Activated CD4-positive, alpha-beta T cell treated with anti-CD3 and anti-CD28 coated beads, Interleukin-2, amount 50 U/mL, for 4 hours (primary cell): ENCODE measurements around the gene RBMS3.

Experiments used
- DNase-seq, 2 experiments: peaks; one replicate each; pipeline ENCODE4 v3.0.0-alpha.2; 2020

Gene RBMS3

GRCh38 chr3:29852767-29853166, 571.9 kb downstream of the RBMS3 start:
- DNase-seq, result no peak

GRCh38 chr3:29853841-29854397, 573.0 kb downstream of the RBMS3 start:
- DNase-seq, result no peak

DNA sequence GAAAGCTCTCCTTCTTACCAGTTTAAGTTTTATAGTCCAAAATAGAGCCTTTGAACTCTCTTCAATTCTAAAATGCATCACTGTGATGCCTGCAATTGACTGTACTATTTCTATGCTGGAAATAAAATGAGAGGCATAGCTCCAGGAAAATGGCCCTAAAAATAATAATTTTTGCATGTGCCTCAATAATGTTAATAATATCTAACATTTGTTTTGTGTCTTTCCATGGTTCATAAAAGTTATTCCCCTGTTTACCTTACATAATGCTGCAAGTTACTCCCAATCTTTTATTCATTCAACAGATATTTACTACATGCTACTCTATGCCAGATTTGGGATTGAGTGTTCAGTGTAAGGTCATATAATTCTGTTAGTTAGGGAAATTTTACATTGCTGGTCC, 574.0 kb downstream of the RBMS3 start:
- no peak for DNase-seq

- DNase-seq, result no peak
Measured at GRCh38 chr3:29859726-29860270, 578.9 kb downstream of the RBMS3 start.

DNA sequence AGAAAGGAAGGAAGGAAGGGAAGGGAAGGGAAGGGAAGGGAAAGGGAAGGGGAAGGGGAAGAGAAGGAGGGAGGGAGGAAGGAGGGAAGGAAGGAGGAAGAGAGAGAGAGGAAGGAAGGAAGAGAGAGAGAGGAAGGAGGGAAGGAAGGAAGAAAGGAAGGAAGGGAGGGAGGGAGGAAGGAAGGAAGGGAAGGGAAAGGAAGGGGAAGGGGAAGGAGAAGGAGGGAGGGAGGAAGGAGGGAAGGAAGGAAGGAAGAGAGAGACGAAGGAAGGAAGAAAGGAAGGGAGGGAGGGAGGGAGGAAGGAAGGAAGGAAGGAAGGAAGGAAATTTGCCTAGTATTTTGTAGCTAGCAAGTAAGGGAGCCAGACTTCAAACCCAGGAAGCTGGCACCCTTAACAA, 583.9 kb downstream of the RBMS3 start:
- DNase-seq, result no peak

- no peak for DNase-seq
Measured at GRCh38 chr3:29868543-29869101, 587.8 kb downstream of the RBMS3 start.

DNA sequence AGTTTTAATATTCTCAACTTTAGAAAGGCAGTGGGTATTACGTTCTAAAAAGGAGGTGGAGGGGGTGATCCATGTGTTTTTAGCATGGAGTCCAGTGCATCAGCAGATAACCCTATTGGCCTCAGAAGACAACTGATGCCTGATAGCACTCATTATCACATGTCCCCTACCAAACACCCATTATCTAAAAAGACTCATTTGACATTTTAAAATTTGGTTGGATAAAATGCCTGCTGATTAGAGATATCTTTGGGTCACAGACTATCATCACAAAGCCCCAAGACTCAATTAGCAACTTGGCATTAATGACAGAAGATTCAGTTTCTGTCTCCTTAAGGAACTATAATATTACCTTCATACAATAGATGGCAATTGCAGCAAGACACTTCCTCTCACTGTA, 589.3 kb downstream of the RBMS3 start:
- DNase-seq, result no peak

DNA sequence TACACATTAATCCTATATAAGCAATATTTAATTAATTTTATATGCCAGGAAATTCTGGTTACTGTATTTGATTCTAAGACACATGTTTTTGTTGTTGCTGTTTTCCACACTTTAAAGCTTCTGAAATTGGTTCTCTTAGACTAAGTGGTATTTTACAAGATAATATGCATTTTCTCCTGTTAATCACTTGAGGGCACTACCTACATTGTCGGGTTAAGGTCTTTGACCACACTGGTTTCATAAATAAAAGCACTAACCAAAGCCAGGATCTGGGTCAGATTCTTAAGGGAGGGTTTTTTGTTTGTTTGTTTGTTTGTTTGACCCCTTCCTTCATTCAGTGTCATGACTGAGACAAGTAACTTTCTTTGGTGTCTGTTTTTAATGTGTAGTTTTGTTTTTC, 590.2 kb downstream of the RBMS3 start:
- no peak for DNase-seq

DNA sequence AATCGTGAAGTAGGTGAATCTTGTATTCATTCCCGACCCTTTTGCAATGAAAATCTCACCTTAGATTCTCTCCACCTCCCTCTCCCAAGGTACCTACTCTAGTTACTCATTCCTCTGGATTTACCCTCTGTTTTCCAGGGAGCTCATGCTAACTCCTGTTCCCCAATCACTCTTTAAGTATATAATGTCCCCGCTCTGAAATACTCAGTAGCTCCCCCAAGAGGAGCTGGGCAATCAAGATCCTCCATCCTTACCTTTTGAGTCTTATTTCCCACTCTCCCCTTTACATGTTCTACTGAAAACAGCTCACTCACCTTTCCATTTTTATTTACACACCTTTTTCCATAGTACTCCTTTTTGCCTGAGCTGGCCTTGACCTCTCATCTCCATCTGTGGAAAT, 599.9 kb downstream of the RBMS3 start:
- DNase-seq, result no peak

DNA sequence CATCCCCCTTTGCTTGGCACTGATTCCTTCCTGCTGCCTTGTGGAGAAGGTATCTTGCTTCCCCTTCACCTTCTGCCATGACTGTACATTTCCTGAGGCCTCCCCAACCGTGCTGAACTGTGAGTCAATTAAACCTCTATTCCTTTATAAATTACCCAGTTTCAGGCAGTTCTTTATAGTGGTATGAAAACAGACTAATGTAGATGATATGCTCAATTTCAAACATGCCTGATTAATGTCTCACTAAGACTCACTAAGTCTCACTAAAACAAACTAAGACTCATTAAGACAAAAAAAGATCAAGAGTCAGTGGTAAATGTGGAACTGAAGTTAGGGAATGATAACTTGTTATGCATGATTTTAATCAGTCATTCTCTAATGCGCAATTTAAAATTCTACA, 606.6 kb downstream of the RBMS3 start:
- DNase-seq, result no peak

- no peak for DNase-seq
Measured at GRCh38 chr3:29889215-29889614, 608.3 kb downstream of the RBMS3 start.

- no peak for DNase-seq
Measured at GRCh38 chr3:29890801-29891200, 609.9 kb downstream of the RBMS3 start.

DNA sequence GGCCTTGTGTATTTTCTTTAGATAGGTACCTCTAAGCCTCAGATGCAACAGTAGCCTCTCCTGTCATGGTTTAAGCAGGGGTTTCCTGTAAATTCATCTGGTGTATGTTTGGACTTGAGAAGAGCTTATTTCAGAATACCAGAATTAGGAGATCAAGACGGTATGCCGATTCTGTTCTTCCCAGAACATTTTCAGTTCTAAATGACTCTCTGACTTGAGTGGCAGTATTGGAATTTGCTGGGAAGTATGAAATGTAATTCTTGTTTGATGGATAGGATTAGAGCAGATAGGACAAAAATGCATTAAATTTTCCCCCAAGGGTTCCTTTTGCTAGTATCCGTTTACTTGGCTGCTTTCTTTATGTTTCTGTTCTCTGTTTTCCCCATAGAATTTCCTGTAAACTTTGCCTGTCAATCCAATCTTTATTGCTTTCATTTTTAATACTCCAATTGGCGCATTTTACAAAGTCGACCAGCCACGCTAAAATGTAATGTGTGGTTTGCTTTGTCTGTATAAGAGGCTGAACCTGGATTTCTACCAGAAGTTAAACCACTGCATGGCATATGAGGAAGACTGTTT, 612.2 kb downstream of the RBMS3 start:
- no peak for DNase-seq

GRCh38 chr3:29896856-29897255, 616.0 kb downstream of the RBMS3 start:
- DNase-seq, result no peak

DNA sequence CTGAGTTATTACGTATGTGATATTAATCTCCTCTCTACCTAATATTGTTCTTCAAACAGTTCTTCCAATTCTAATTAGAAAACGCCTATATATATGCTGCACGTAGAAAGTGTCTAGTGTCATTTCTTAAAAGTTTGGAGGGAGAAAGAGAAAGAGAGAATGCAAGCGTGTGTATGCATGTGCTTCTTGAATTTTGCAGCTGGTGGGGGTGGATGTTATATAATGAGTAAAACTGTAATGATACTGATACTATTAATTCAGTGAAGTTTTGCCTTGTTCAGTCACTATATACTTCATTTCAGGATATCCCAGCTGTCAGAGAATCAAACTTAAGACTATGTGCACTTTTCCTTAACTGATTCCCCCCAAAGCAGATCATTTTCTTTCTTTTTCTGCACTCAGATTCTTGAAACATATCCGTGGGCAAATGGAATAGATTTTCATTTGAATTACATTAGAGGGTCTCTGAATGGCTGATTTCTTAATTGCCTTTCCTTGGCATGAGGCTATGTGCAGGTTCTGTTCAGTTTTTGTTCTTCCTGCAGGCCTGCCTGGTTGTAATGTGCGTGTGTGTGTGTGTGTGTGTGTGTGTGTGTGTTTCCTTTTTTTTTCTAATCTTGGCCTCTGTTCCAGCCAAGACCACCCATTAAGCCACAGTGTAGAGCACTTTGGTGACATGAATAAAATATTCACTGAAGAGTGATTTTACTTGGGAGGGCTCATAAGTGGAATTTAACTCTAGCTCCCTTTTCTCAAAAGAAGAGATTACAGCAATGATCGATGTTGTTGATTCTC, 617.5 kb downstream of the RBMS3 start:
- no peak for DNase-seq

GRCh38 chr3:29899021-29899420, 618.1 kb downstream of the RBMS3 start:
- no peak for DNase-seq

GRCh38 chr3:29901097-29901496, 620.2 kb downstream of the RBMS3 start:
- DNase-seq, result no peak

GRCh38 chr3:29903600-29903999, 622.7 kb downstream of the RBMS3 start:
- no peak for DNase-seq

GRCh38 chr3:29906906-29907305, 626.0 kb downstream of the RBMS3 start:
- DNase-seq, result no peak

GRCh38 chr3:29912600-29913288, 631.9 kb downstream of the RBMS3 start:
- no peak for DNase-seq

DNA sequence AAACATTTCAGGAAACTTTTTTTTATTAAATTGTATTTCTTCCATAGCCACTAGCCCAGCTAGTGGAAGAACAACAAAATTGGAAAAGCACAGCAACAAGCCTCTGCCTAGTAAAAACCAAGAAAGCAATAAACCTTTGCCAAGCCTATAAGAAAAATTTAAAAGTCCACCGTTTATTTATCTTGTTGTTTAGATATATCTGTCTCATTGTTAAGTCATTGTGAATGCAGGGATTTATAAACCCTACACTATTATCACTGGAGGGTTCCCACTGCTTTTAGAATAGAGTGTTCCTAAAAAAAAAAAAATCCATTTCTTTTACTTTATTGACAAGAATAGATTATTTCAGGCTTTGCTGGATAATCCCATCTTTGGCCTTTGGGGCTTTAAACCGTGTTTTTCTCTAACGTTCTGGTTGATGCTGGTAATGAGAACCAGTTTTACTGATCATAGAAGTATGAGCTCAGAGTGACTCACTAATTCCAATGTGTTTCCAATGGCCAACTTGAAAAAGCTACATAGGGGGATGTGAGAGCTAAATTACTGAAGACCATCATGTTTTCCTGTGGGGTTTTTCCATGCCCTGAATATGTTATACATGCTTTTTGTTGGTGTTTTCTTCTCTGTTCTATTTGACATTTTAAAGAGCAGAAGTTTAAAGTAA, 634.1 kb downstream of the RBMS3 start:
- no peak for DNase-seq

GRCh38 chr3:29919571-29919970, 638.7 kb downstream of the RBMS3 start:
- DNase-seq, result no peak
